HepG2 (cell line): ENCODE measurements around the gene KRTAP2-3. TPM values are rescaled to one million over a fixed set of nuclear protein-coding genes. Genes with fewer than 3 reads are reported as not detected.

Experiments
- AHDC1 ChIP-seq: sonication (generic); formaldehyde crosslinking; IDR thresholded peaks from 2 replicates; pipeline ENCODE4 v1.5.1; 2020; ENCODE audit warnings: mild to moderate bottlenecking, missing genetic modification reagents, borderline replicate concordance
- ARID3A ChIP-seq: IDR thresholded peaks from 2 replicates; pipeline ENCODE4 v1.6.1; 2012; ENCODE audit warnings: low read depth, low read length, improper control_type of control experiment
- BHLHE40 ChIP-seq: IDR thresholded peaks from 2 replicates; pipeline ENCODE4 v1.6.1; 2011; ENCODE audit warnings: low read length, improper control_type of control experiment
- EP300 ChIP-seq, 3 experiments: sonication (generic) in 1 of 3; formaldehyde crosslinking in 1 of 3; IDR thresholded peaks; 2 replicates each; pipeline versions ENCODE4 v1.5.1 to v1.6.1; 2011 to 2020; ENCODE audit warnings: low read depth in 2 of 3, low read length in 2 of 3, borderline replicate concordance in 1 of 3, improper control_type of control experiment in 1 of 3, mild to moderate bottlenecking in 1 of 3, missing genetic modification reagents in 1 of 3, moderate library complexity in 1 of 3
- FOXP4 ChIP-seq: sonication (generic); formaldehyde crosslinking; IDR thresholded peaks from 2 replicates; pipeline ENCODE4 v1.4.0; 2020; ENCODE audit warnings: missing genetic modification reagents
- GFI1 ChIP-seq: sonication (generic); formaldehyde crosslinking; IDR thresholded peaks from 2 replicates; pipeline ENCODE4 v1.5.0; 2020; ENCODE audit warnings: missing genetic modification reagents, mild to moderate bottlenecking, borderline replicate concordance
- HMG20B ChIP-seq: conservative IDR thresholded peaks from 2 replicates; pipeline ENCODE4 v1.6.1; 2016; ENCODE audit warnings: missing genetic modification reagents, missing compliant biosample characterization
- IKZF5 ChIP-seq: IDR thresholded peaks from 2 replicates; pipeline ENCODE4 v1.6.1; 2018; ENCODE audit warnings: missing genetic modification reagents, mild to moderate bottlenecking, missing compliant biosample characterization
- MAFK ChIP-seq, 2 experiments: IDR thresholded peaks in 1 of 2; conservative IDR thresholded peaks in 1 of 2; 2 replicates each; pipeline ENCODE4 v1.6.1; 2011; ENCODE audit warnings: improper control_type of control experiment in 2 of 2, low read length in 2 of 2
- MBD4 ChIP-seq: IDR thresholded peaks from 2 replicates; pipeline ENCODE4 v1.6.1; 2012; ENCODE audit warnings: low read length, inconsistent platforms, borderline replicate concordance
- NR2F2 ChIP-seq: IDR thresholded peaks from 2 replicates; pipeline ENCODE4 v1.6.1; 2012; ENCODE audit warnings: low read depth, inconsistent platforms, borderline replicate concordance
- RCOR2 ChIP-seq: IDR thresholded peaks from 2 replicates; pipeline ENCODE4 v1.6.1; 2016; ENCODE audit warnings: missing biosample characterization, missing genetic modification reagents
- SAP130 ChIP-seq: IDR thresholded peaks from 2 replicates; pipeline ENCODE4 v1.6.1; 2016; ENCODE audit warnings: low read depth
- THRA ChIP-seq: sonication (generic); formaldehyde crosslinking; IDR thresholded peaks from 2 replicates; pipeline ENCODE4 v1.4.0; 2020; ENCODE audit warnings: missing genetic modification reagents, borderline replicate concordance
- ZNF12 ChIP-seq: sonication (generic); formaldehyde crosslinking; IDR thresholded peaks from 2 replicates; pipeline ENCODE4 v1.5.0; 2020; ENCODE audit warnings: missing genetic modification reagents
- polyA plus RNA-seq, 8 experiments: library from polyadenylated mRNA; depleted of rRNA in 3 of 8; stranded (reverse) in 7 of 8; unstranded in 1 of 8; fragments of >200 nt; fragmentation: Illumina TruSeq in 4 of 8; extraction: Trizol in 4 of 8; gene quantifications; 2 replicates each; pipeline versions ENCODE4 v1.2.1 to v1.2.3, GENCODE V29; 2011 to 2016; ENCODE audit warnings: low read depth in 4 of 8, missing spikeins in 1 of 8, mixed read lengths in 1 of 8; ENCODE audit not compliant: insufficient read depth in 1 of 8
- total RNA-seq, 5 experiments: library from RNA; depleted of rRNA; stranded (reverse); fragments of >200 nt; fragmentation: Illumina TruSeq; extraction: Trizol; gene quantifications; 2 replicates each; pipeline ENCODE4 v1.2.3, GENCODE V29; 2016; ENCODE audit warnings: low read depth in 1 of 5

KRTAP2-3 gene
- total and polyA plus RNA-seq, 2 of the 13 experiments (the other 11 are each of a cell fraction or from before 2014, with no cell fraction given), result 0.25 TPM; not detected in 1

GRCh38 chr17:41059276-41060051 is 450 bp downstream of the KRTAP2-3 start (continued):
- TF ChIP-seq GFI1 (CRISPR knock-in tag) (peak; percentile 97), AHDC1 (peak; percentile 88; the same call in 1 of the 2 replicates), MBD4 (peak; percentile 79; the same call in 1 of the 2 replicates), FOXP4 (CRISPR knock-in tag) (peak; percentile 79), THRA (0 out of 2 replicates have a peak, but pooled peaks have one; percentile 22), ZNF12 (CRISPR knock-in tag) (0 out of 2 replicates have a peak, but pooled peaks have one; percentile 45), RCOR2 (CRISPR knock-in tag) (peak; percentile 85), HMG20B (peak; percentile 94), MAFK (conservative IDR thresholded peaks at IDR 0.05 in 1 of 2, IDR thresholded peaks at IDR 0.05 in 1 of 2; ENCODE audit: low read length in 2 of 2) (peak in 1 of 2 experiments; percentile 28; a peak in 1 of 4 replicates), IKZF5 (CRISPR knock-in tag) (0 out of 2 replicates have a peak, but pooled peaks have one; percentile 24), BHLHE40 (0 out of 2 replicates have a peak, but pooled peaks have one; percentile 3), SAP130 (CRISPR knock-in tag) (peak; percentile 63), ARID3A (peak; percentile 98), NR2F2 (peak; percentile 49; the same call in 1 of the 2 replicates), EP300 (IDR thresholded peaks at IDR 0.05; ENCODE audit: low read depth in 2 of 2, low read length in 2 of 2) (peak; percentile 78 to 97), EP300 (CRISPR knock-in tag; IDR thresholded peaks at IDR 0.05; ENCODE audit: borderline replicate concordance) (peak; percentile 86)
